Ishikawa (cell line): Measurements from ENCODE around the gene SEMA5A.

Experiments
- CEBPB ChIP-seq: IDR thresholded peaks from 2 replicates; pipeline ENCODE4 v1.6.1; 2012
- CREB1 ChIP-seq: IDR thresholded peaks from 2 replicates; pipeline ENCODE4 v1.6.1; 2012; ENCODE audit warnings: low read depth
- EGR1 ChIP-seq: IDR thresholded peaks from 2 replicates; pipeline ENCODE4 v1.6.1; 2012
- RAD21 ChIP-seq: IDR thresholded peaks from 2 replicates; pipeline ENCODE4 v1.6.1; 2012; ENCODE audit warnings: low read depth
- TEAD4 ChIP-seq: IDR thresholded peaks from 2 replicates; pipeline ENCODE4 v1.6.1; 2012
- YY1 ChIP-seq: IDR thresholded peaks from 2 replicates; pipeline ENCODE4 v1.6.1; 2012; ENCODE audit warnings: low read depth
- ZBTB7A ChIP-seq: IDR thresholded peaks from 2 replicates; pipeline ENCODE4 v1.6.1; 2012; ENCODE audit warnings: low read depth
- TF ChIP-seq, protein P1 (sequence below): IDR thresholded peaks from 2 replicates; pipeline ENCODE4 v1.6.1; 2012; ENCODE audit warnings: low read depth, mild to moderate bottlenecking
- TF ChIP-seq, protein P2 (sequence below): IDR thresholded peaks from 2 replicates; pipeline ENCODE4 v1.6.1; 2012
- TF ChIP-seq, protein P3 (sequence below): IDR thresholded peaks from 2 replicates; pipeline ENCODE4 v1.6.1; 2012

DNA sequence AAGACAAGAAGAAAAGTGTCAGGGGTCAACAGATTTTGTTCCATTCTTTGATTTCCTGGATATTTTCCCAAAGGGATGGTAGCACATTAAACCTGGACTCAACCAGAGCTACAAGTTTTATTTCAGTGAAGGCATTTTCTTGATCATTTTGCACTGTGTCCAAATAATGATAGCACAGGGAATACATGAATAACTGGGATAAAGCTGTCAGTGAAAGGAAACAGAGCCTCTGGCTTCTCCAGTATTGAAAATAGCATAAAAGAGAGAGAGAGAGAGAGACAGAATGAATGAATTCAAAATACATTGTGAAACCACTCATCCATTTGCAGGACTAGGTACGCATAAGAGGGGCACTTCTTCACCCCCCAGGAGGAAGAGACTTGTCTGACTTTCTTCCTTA lies 43.0 kb downstream of the SEMA5A start:
- TF ChIP-seq, protein P1, sequence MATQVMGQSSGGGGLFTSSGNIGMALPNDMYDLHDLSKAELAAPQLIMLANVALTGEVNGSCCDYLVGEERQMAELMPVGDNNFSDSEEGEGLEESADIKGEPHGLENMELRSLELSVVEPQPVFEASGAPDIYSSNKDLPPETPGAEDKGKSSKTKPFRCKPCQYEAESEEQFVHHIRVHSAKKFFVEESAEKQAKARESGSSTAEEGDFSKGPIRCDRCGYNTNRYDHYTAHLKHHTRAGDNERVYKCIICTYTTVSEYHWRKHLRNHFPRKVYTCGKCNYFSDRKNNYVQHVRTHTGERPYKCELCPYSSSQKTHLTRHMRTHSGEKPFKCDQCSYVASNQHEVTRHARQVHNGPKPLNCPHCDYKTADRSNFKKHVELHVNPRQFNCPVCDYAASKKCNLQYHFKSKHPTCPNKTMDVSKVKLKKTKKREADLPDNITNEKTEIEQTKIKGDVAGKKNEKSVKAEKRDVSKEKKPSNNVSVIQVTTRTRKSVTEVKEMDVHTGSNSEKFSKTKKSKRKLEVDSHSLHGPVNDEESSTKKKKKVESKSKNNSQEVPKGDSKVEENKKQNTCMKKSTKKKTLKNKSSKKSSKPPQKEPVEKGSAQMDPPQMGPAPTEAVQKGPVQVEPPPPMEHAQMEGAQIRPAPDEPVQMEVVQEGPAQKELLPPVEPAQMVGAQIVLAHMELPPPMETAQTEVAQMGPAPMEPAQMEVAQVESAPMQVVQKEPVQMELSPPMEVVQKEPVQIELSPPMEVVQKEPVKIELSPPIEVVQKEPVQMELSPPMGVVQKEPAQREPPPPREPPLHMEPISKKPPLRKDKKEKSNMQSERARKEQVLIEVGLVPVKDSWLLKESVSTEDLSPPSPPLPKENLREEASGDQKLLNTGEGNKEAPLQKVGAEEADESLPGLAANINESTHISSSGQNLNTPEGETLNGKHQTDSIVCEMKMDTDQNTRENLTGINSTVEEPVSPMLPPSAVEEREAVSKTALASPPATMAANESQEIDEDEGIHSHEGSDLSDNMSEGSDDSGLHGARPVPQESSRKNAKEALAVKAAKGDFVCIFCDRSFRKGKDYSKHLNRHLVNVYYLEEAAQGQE, result no peak
- TF ChIP-seq EGR1, result no peak
- no peak for TF ChIP-seq ZBTB7A
- TF ChIP-seq RAD21, result no peak
- TF ChIP-seq YY1, result no peak
- no peak for TF ChIP-seq TEAD4
- no peak for TF ChIP-seq CEBPB
- TF ChIP-seq, protein P2, sequence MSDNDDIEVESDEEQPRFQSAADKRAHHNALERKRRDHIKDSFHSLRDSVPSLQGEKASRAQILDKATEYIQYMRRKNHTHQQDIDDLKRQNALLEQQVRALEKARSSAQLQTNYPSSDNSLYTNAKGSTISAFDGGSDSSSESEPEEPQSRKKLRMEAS, result no peak
- no peak for TF ChIP-seq CREB1
- TF ChIP-seq, protein P3, sequence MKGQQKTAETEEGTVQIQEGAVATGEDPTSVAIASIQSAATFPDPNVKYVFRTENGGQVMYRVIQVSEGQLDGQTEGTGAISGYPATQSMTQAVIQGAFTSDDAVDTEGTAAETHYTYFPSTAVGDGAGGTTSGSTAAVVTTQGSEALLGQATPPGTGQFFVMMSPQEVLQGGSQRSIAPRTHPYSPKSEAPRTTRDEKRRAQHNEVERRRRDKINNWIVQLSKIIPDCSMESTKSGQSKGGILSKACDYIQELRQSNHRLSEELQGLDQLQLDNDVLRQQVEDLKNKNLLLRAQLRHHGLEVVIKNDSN, result no peak
